ENCODE measurements around the gene SUSD4. TPM values are rescaled to one million over a fixed set of nuclear protein-coding genes. Genes with fewer than 3 reads are reported as not detected.

The SUSD4 gene
- total RNA-seq, 1 experiment from 2014 or later, result 31.4 TPM

GRCh38 chr1:223319398-223319797 is 44.6 kb downstream of the SUSD4 start:
- Histone ChIP-seq H3K9me3 (no peaks in the 10 kb centered on the region), H3K27me3 (replicated peaks; ENCODE audit: control insufficient read depth, insufficient read depth, low read length) (no peaks in the 10 kb centered on the region), H3K4me3 (ENCODE audit: low read depth, low read length) (no peak overlapping the region), H3K36me3 (ENCODE audit: control insufficient read depth, insufficient read depth, low read length) (no peaks in the 10 kb centered on the region), H3K4me1 (no peaks in the 10 kb centered on the region)
- ChIA-PET CTCF (no interaction called here), POLR2A (no interaction called here)
- no peak for TF ChIP-seq CTCF (IDR thresholded peaks at IDR 0.05; ENCODE audit: insufficient read depth in 1 of 2, low read depth in 1 of 2, low read length in 1 of 2, severe bottlenecking in 1 of 2, unreplicated experiment in 1 of 2)
- Mint-ChIP-seq H3K9me3 (ENCODE audit: unreplicated experiment) (no peaks in the 10 kb centered on the region), H3K27ac (ENCODE audit: unreplicated experiment) (no peak overlapping the region), H3K27me3 (ENCODE audit: insufficient read depth, unreplicated experiment) (no peaks in the 10 kb centered on the region), H3K4me3 (ENCODE audit: unreplicated experiment) (no peak overlapping the region), H3K4me1 (ENCODE audit: low read depth, unreplicated experiment) (peaks cover 6% of the 10 kb centered on the region), H3K36me3 (ENCODE audit: insufficient read depth, unreplicated experiment) (no peaks in the 10 kb centered on the region)
- no peak for DNase-seq
- BruUV-seq (replicated peaks), result no TSS peak
- intact Hi-C loops (cut with micrococcal nuclease; ENCODE audit: unreplicated experiment), result no loop called here

GRCh38 chr1:223316082-223316481 is 47.9 kb downstream of the SUSD4 start:
- Mint-ChIP-seq H3K4me1 (ENCODE audit: low read depth, unreplicated experiment) (peaks cover 11% of the 10 kb centered on the region), H3K27ac (ENCODE audit: unreplicated experiment) (no peak overlapping the region), H3K9me3 (ENCODE audit: unreplicated experiment) (no peaks in the 10 kb centered on the region), H3K36me3 (ENCODE audit: insufficient read depth, unreplicated experiment) (no peaks in the 10 kb centered on the region), H3K27me3 (ENCODE audit: insufficient read depth, unreplicated experiment) (no peaks in the 10 kb centered on the region), H3K4me3 (ENCODE audit: unreplicated experiment) (no peak overlapping the region)
- intact Hi-C loops (cut with micrococcal nuclease; ENCODE audit: unreplicated experiment), result no loop called here
- no peak for DNase-seq
- Histone ChIP-seq H3K4me1 (0 out of 2 replicates have a peak, but pooled peaks cover 4% of the 10 kb centered on the region), H3K9me3 (no peaks in the 10 kb centered on the region), H3K36me3 (ENCODE audit: control insufficient read depth, insufficient read depth, low read length) (no peaks in the 10 kb centered on the region), H3K4me3 (ENCODE audit: low read depth, low read length) (no peak overlapping the region), H3K27me3 (replicated peaks; ENCODE audit: control insufficient read depth, insufficient read depth, low read length) (no peaks in the 10 kb centered on the region)
- CTCF ChIA-PET, result no interaction called here
- POLR2A ChIA-PET, result no interaction called here
- no peak for TF ChIP-seq CTCF (IDR thresholded peaks at IDR 0.05; ENCODE audit: insufficient read depth in 1 of 2, low read depth in 1 of 2, low read length in 1 of 2, severe bottlenecking in 1 of 2, unreplicated experiment in 1 of 2)
- BruUV-seq (replicated peaks), result no TSS peak

GRCh38 chr1:223315665-223316064 is 48.3 kb downstream of the SUSD4 start:
- POLR2A ChIA-PET, result no interaction called here
- Histone ChIP-seq H3K36me3 (ENCODE audit: control insufficient read depth, insufficient read depth, low read length) (no peaks in the 10 kb centered on the region), H3K27me3 (replicated peaks; ENCODE audit: control insufficient read depth, insufficient read depth, low read length) (no peaks in the 10 kb centered on the region), H3K4me3 (ENCODE audit: low read depth, low read length) (no peak overlapping the region), H3K4me1 (0 out of 2 replicates have a peak, but pooled peaks cover 4% of the 10 kb centered on the region), H3K9me3 (no peaks in the 10 kb centered on the region)
- DNase-seq, result no peak
- CTCF ChIA-PET, result no interaction called here
- Mint-ChIP-seq H3K36me3 (ENCODE audit: insufficient read depth, unreplicated experiment) (no peaks in the 10 kb centered on the region), H3K27me3 (ENCODE audit: insufficient read depth, unreplicated experiment) (no peaks in the 10 kb centered on the region), H3K9me3 (ENCODE audit: unreplicated experiment) (no peaks in the 10 kb centered on the region), H3K4me3 (ENCODE audit: unreplicated experiment) (no peak overlapping the region), H3K27ac (ENCODE audit: unreplicated experiment) (no peak overlapping the region), H3K4me1 (ENCODE audit: low read depth, unreplicated experiment) (peaks cover 11% of the 10 kb centered on the region)
- no peak for TF ChIP-seq CTCF (IDR thresholded peaks at IDR 0.05; ENCODE audit: insufficient read depth in 1 of 2, low read depth in 1 of 2, low read length in 1 of 2, severe bottlenecking in 1 of 2, unreplicated experiment in 1 of 2)
- intact Hi-C loops (cut with micrococcal nuclease; ENCODE audit: unreplicated experiment), result no loop called here
- BruUV-seq (replicated peaks), result no TSS peak

All from Caco-2 (cell line).